Thymus (tissue), 11 donors: Measurements from ENCODE around the gene ENPP7. TPM values are rescaled to one million over a fixed set of nuclear protein-coding genes. Genes with fewer than 3 reads are reported as not detected.
A peak's percentile ranks its signal among the peaks of the same experiment; 100 is the strongest.

ENCODE experiments used
- DNase-seq, 9 donors: peaks; one replicate each; pipeline ENCODE4 v3.0.0-alpha.2; 2013; ENCODE audit warnings: low spot score in 9 of 9, low read depth in 6 of 9, missing footprints in 1 of 9
- H3K27ac ChIP-seq, 2 donors: one replicate each; pipeline ENCODE4 v1.5.1; 2013; ENCODE audit warnings: control low read depth in 1 of 2, low read depth in 1 of 2, low read length in 1 of 2, mild to moderate bottlenecking in 1 of 2, moderate library complexity in 1 of 2
- H3K27me3 ChIP-seq, 2 donors: one replicate each; pipeline ENCODE4 v1.5.1; 2013; ENCODE audit warnings: low read length in 1 of 2; ENCODE audit not compliant: control insufficient read depth in 2 of 2, insufficient read depth in 1 of 2
- H3K36me3 ChIP-seq, 2 donors: one replicate each; pipeline ENCODE4 v1.5.1; 2013; ENCODE audit warnings: low read length in 1 of 2, mild to moderate bottlenecking in 1 of 2, moderate library complexity in 1 of 2; ENCODE audit not compliant: control insufficient read depth in 2 of 2, insufficient read depth in 2 of 2
- H3K4me1 ChIP-seq, 2 donors: one replicate each; pipeline ENCODE4 v1.5.1; 2013; ENCODE audit warnings: low read length in 2 of 2; ENCODE audit not compliant: control insufficient read depth in 2 of 2, insufficient read depth in 2 of 2
- H3K4me3 ChIP-seq, 2 donors: one replicate each; pipeline ENCODE4 v1.5.1; 2013; ENCODE audit warnings: low read length in 2 of 2, control low read depth in 1 of 2, mild to moderate bottlenecking in 1 of 2
- H3K9me3 ChIP-seq, 2 donors: one replicate each; pipeline ENCODE4 v1.5.1; 2013; ENCODE audit warnings: low read length in 1 of 2, mild to moderate bottlenecking in 1 of 2; ENCODE audit not compliant: control insufficient read depth in 2 of 2, insufficient read depth in 1 of 2
- WGBS: extraction: QIAGEN DNeasy Blood & Tissue Kit; methylation state at CpG from one replicate; pipeline ENCODE4 v1.1.7; 2013; 5-methylcytosine and 5-hydroxymethylcytosine counted together
- polyA plus RNA-seq: library from polyadenylated mRNA; stranded (reverse); fragments of 200-250 nt; gene quantifications from one replicate; pipeline ENCODE4 v1.2.3, GENCODE V29; 2013
- total RNA-seq: library from RNA; stranded (reverse); fragments of 120-200 nt; gene quantifications from one replicate; pipeline ENCODE4 v1.2.4, GENCODE V29; 2013
- donor health status: healthy.

The ENPP7 gene
- total and polyA plus RNA-seq, 2 donors, result 0.05 to 0.09 TPM

DNA sequence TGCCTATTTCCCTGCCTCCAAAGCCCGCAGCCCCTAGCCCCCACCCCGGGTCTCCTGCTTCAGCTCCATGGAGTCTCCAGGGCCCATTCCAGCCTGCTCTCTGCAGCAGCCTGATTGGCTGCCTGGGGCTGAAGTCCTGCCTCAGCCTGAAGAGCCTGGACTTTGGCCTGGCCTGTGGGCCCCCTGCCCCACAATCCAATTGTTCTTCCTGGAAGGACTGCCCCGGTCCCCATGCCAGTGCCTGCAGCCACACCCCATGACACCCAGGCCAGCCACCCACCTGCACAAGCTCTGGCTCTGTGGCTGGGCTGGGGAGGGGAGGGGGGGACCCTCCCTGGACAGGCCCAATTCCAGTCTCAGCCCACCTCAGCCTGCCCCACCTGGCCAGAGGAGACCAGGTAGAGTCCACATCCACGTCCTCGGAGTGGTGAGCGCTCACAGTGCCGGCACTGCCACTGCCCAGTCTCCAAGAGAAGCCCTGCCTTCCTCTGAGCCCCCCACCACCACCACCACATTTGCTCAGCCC, 12.3 kb downstream of the ENPP7 start:
- Histone ChIP-seq H3K4me1 (peaks cover 5 to 33% of the 10 kb centered on the region in 2 donors), H3K36me3 (no peaks in the 10 kb centered on the region), H3K27me3 (peaks cover 32 to 77% of the 10 kb centered on the region in 2 donors), H3K9me3 (peaks cover 2 to 5% of the 10 kb centered on the region in 2 donors), H3K27ac (no peak overlapping the region), H3K4me3 (no peak overlapping the region)
- WGBS, result 95% methylated on average over 7 of the region's 7 CpGs
- no peak for DNase-seq

DNA sequence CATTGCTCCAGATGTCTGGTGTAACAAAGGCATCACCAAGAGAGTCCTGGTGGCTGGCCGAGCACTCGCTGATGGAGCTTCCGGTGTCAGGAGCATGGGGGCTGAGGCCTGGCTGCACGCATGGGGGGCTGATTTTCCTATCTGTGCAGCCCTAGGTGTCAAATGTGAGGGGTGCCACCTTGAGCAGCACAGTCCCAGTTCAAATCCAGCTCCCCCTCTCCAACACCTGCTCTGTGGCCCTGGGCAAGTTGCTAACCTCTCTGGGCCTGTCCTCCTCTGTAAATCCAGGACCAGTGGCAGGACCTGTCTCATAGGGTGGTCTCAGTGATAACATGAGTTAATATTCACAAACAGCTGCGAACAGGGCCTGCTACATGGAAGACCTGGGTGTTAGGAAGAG, 12.9 kb downstream of the ENPP7 start:
- Histone ChIP-seq H3K9me3 (peaks cover 2 to 5% of the 10 kb centered on the region in 2 donors), H3K4me3 (no peak overlapping the region), H3K4me1 (peaks cover 5 to 33% of the 10 kb centered on the region in 2 donors), H3K36me3 (no peaks in the 10 kb centered on the region), H3K27ac (no peak overlapping the region), H3K27me3 (peaks cover 38 to 77% of the 10 kb centered on the region in 2 donors)
- no peak for DNase-seq
- 97% methylated on average over 5 of the region's 5 CpGs for WGBS

DNA sequence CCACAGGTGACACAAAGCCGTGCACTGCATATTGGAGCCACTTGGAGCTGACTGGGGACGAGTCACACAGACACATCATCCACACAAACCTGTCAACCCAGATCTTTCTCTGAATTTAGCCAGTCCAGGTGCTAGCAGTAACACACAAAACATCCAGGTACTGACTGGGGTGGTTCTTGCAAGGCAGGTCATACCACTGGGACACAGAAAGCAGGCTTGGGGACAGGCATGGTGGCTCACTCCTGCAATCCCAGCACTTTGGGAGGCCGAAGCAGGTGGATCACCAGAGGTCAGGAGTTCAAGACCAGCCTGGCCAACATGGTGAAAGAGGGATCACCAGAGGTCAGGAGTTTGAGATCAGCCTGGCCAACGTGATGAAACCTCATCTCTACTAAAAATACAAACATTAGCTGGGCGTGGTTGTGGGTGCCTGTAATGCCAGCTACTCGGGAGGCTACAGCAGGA, 14.9 kb downstream of the ENPP7 start:
- H3K27ac ChIP-seq, result no peak overlapping the region
- DNase-seq, result no peak
- 56% methylated on average over 6 of the region's 6 CpGs for WGBS
- H3K36me3 ChIP-seq, result no peaks in the 10 kb centered on the region
- H3K4me3 ChIP-seq, result no peak overlapping the region
- peaks cover 41 to 77% of the 10 kb centered on the region in 2 donors for H3K27me3 ChIP-seq
- peaks cover 2 to 5% of the 10 kb centered on the region in 2 donors for H3K9me3 ChIP-seq
- H3K4me1 ChIP-seq, result peaks cover 5 to 33% of the 10 kb centered on the region in 2 donors

DNA sequence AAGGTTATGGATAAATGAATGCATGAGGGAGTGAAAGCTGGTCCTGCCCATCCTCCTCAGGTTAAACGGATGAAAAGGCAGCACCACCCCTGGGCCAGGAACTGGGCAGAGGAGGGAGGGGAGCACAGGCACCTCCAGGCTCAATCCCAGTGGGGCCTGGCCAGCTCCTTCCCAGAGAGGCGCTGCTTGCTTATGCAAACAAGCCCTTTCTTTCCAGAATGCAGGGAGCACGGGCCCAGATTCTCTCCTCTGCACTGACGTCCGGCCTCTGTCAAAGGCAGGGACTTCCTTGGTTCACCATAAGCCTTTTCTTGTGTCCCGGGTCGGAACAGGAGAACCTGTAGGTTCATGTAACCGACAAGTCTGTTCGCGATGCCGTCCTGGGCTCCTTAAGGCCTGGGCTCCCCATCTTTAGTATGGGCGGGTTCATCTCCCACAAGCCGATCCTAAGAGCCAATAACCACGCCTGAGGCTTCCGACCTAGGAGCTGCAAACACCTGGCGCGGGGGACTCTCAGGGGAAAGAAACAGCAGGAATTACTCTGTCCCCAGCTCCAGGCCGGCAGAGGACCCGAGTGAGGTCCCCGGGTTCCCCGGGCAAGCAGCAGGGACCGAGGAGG, 16.3 kb downstream of the ENPP7 start:
- Histone ChIP-seq H3K27me3 (peaks cover 41 to 77% of the 10 kb centered on the region in 2 donors), H3K27ac (no peak overlapping the region)

DNA sequence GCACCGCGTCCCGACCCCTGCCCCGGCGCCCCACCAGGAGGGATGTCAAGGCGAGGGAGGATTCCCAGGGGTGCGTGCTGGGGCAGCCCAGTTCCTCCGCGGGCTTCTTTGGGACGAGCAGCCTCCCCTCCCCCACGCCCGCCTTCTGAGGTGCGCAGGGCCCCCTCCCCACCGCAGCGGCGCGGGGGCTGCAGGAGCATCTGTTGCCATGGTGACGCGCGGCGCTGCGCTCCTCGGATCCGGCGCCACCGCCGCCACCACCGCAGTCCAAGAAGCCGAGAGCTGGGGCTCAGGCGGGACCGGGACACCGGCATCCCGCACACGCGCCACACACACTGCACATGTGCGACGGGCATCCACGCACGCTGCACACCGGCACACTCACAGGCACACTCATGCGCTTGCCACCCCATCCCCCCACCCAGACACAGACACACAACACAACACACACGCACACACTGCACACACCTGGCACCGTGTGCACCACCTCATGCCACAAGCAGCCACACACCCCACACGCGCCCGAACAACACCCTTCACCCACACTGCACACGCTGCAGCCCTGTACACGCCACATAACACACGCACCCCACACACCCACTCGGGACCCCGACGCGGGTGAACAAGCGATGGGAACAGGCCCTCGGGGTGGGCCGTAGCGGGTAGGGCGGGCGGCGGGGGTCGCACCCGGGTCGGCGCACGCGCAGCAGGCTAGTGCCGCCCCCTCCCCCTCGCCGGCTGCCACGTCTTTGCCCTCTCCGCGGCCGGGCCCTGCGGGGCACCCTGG, 17.0 kb downstream of the ENPP7 start:
- no peaks in the 10 kb centered on the region for H3K36me3 ChIP-seq
- peaks cover 2 to 5% of the 10 kb centered on the region in 2 donors for H3K9me3 ChIP-seq
- H3K27me3 ChIP-seq, result peaks cover 43 to 75% of the 10 kb centered on the region in 2 donors
- DNase-seq, result peak in 4 of 9 donors; percentile 26 to 63 (median 44)
- WGBS, result 5% methylated on average over 74 of the region's 74 CpGs
- peaks cover 5 to 26% of the 10 kb centered on the region in 2 donors for H3K4me1 ChIP-seq
- H3K27ac ChIP-seq, result no peak overlapping the region
- H3K4me3 ChIP-seq, result no peak overlapping the region

More for the DNA sequence above, 16.3 kb downstream of the ENPP7 start:
- H3K4me1 ChIP-seq, result peaks cover 5 to 29% of the 10 kb centered on the region in 2 donors
- 51% methylated on average over 22 of the region's 22 CpGs for WGBS
- peaks cover 2 to 5% of the 10 kb centered on the region in 2 donors for H3K9me3 ChIP-seq
- DNase-seq, result no peak
- H3K4me3 ChIP-seq, result no peak overlapping the region
- H3K36me3 ChIP-seq, result no peaks in the 10 kb centered on the region

DNA sequence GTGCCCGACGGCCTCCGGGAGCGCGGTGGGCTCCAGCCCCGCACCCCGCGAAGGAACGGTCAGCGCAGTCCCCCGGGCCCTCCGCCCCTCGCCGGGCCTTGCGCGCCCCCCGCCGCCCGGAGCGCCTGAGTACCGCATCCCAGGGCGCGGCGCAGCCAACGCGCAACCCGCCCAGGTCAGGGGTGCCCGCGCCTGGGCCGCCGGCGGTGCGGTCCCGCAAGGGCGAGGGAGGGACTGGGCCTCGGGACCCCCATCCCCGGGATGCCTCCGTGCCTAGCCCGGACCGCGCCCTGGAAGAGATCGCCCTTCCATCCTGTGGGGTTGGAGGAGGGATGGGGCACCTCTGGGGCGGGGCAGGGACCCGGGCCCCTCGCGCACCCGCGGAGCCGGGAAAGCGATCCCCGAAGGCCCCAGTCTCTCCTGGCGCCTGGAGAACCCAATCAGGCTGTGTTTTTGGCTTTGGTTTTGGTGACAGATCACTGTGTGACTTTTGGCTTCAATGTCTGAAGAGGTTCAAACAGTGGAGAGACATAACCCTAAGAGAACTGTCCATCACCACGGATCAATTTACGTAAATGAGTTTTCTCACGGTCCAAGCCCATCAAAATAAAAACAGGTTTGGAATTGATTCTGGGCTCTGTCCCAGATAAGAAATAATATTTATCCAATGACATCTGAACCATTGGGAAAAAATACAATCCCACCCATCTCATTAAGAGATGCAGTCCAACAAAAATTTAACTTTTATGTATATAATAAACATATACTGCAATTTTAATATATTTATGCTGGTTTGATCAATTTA, 17.8 kb downstream of the ENPP7 start:
- WGBS, result 9% methylated on average over 55 of the region's 55 CpGs
- no peak for DNase-seq
- no peak overlapping the region for H3K27ac ChIP-seq
- H3K9me3 ChIP-seq, result peaks cover 2 to 5% of the 10 kb centered on the region in 2 donors
- peaks cover 5 to 26% of the 10 kb centered on the region in 2 donors for H3K4me1 ChIP-seq
- no peak overlapping the region for H3K4me3 ChIP-seq
- H3K36me3 ChIP-seq, result no peaks in the 10 kb centered on the region
- H3K27me3 ChIP-seq, result peaks cover 47 to 74% of the 10 kb centered on the region in 2 donors

DNA sequence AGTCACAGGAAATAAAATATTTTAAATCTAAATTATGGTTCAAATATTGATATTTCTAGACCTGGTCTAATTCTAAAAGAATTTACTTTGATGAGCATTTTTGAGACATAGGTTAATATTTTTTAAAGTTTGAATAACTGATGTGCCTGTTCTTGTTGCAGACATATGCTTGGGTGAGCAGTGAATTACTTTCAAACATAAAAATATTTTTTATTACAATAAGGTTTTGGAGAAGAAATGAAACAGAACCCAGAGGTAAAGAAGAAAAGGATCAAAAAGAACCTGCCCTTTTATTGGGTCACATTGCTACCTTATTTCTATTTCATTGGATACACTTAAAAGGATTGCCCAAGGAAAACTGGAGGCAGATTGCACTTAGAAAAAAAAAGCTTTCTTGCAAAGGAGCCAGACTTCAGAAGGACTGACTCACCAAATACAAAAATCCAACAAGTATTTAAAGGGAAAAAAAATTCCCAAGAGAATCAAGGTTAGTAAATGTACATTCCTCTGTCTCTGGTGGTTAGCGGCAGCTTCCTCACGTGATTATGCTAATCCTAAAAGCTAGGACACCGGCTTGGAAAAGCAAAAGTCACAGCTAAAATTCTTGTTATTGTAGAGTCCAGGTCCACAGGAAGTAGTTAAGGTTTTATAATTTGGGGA, 18.5 kb downstream of the ENPP7 start:
- no peak overlapping the region for H3K27ac ChIP-seq
- H3K4me1 ChIP-seq, result peaks cover 5 to 26% of the 10 kb centered on the region in 2 donors
- no peak for DNase-seq
- H3K9me3 ChIP-seq, result peaks cover 2 to 5% of the 10 kb centered on the region in 2 donors
- 71% methylated on average over 3 of the region's 3 CpGs for WGBS
- no peaks in the 10 kb centered on the region for H3K36me3 ChIP-seq
- no peak overlapping the region for H3K4me3 ChIP-seq
- H3K27me3 ChIP-seq, result peaks cover 47 to 77% of the 10 kb centered on the region in 2 donors

DNA sequence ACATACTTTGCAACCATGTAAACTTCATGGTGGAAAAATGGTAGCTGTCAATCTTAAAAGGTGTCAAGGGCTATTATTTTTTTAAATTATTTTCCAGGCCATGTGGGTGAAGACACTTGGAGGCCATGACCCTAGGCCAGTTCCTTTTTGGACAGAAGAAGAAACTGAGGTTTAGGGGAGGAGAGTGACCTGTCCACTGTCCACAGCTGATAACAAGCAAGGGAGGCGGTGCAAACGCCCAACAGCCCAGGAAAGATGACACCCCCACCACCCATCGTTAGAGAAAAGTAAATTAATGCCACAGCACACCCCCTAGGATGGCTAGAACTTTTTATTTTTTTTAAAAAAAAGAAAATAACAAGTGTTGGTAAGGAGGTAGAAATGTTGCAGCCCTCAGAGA, 19.2 kb downstream of the ENPP7 start:
- H3K27me3 ChIP-seq, result peaks cover 47 to 83% of the 10 kb centered on the region in 2 donors
- no peaks in the 10 kb centered on the region for H3K36me3 ChIP-seq
- no peak for DNase-seq
- WGBS, result 76% methylated on average over 3 of the region's 3 CpGs
- peaks cover 5 to 26% of the 10 kb centered on the region in 2 donors for H3K4me1 ChIP-seq
- H3K27ac ChIP-seq, result no peak overlapping the region
- H3K4me3 ChIP-seq, result no peak overlapping the region
- H3K9me3 ChIP-seq, result peaks cover 2 to 5% of the 10 kb centered on the region in 2 donors
